Breast epithelium (tissue), 4 donors: ENCODE measurements around the gene SLC25A19. TPM values are rescaled to one million over a fixed set of nuclear protein-coding genes. Genes with fewer than 3 reads are reported as not detected.
A peak's percentile ranks its signal among the peaks of the same experiment; 100 is the strongest.

Experiments used
- DNase-seq, 2 donors: peaks; one replicate each; pipeline ENCODE4 v3.0.0-alpha.2; 2019; ENCODE audit warnings: low spot score in 2 of 2
- H3K27ac ChIP-seq, 2 donors: fragments of 200-600 bp; sonication (generic) in 1 of 2; one replicate each; pipeline ENCODE4 v1.5.1; 2016 to 2019; ENCODE audit warnings: mild to moderate bottlenecking in 1 of 2
- H3K27me3 ChIP-seq, 2 donors: fragments of 200-600 bp; sonication (generic) in 1 of 2; one replicate each; pipeline versions ENCODE4 v1.5.1 to v1.6.0; 2017 to 2019; ENCODE audit warnings: control low read depth in 1 of 2, mild to moderate bottlenecking in 1 of 2
- H3K36me3 ChIP-seq: fragments of 200-600 bp; one replicate; pipeline ENCODE4 v1.5.1; 2019
- H3K4me1 ChIP-seq, 2 donors: fragments of 200-600 bp; sonication (generic); one replicate each; pipeline ENCODE4 v1.5.1; 2016 to 2019; ENCODE audit warnings: control low read depth in 1 of 2
- H3K4me3 ChIP-seq, 3 donors: fragments of 200-600 bp; sonication (generic); 1 replicate in 2 of 3; 2 replicates in 1 of 3; pipeline ENCODE4 v1.5.1; 2016 to 2019; ENCODE audit warnings: mild to moderate bottlenecking in 3 of 3, moderate library complexity in 2 of 3
- H3K9me3 ChIP-seq, 2 donors: fragments of 200-600 bp; sonication (generic) in 1 of 2; one replicate each; pipeline ENCODE4 v1.5.1; 2016 to 2019; ENCODE audit warnings: control low read depth in 1 of 2
- CTCF ChIP-seq, 3 donors: fragments of 450-650 bp; IDR thresholded peaks; one replicate each; pipeline ENCODE4 v1.5.1; 2016 to 2017; ENCODE audit warnings: antibody characterized with exemption in 3 of 3, mild to moderate bottlenecking in 3 of 3, moderate library complexity in 3 of 3
- POLR2A ChIP-seq: fragments of 450-650 bp; IDR thresholded peaks from one replicate; pipeline ENCODE4 v1.6.1; 2016; ENCODE audit warnings: antibody characterized with exemption, mild to moderate bottlenecking, moderate library complexity
- POLR2AphosphoS5 ChIP-seq, 3 donors: sonication (generic); formaldehyde crosslinking; IDR thresholded peaks; one replicate each; pipeline ENCODE4 v1.6.1; 2017; ENCODE audit warnings: antibody characterized with exemption in 3 of 3
- intact Hi-C: fragments of 100-400 bp; cut with DNase I; formaldehyde crosslinking; loops from one replicate; pipeline ENCODE4 v1.15.1; 2023; ENCODE audit warnings: low total_unique reads
- total RNA-seq, 3 donors: library from RNA; depleted of rRNA; stranded (reverse); fragments of >200 nt; gene quantifications; one replicate each; pipeline ENCODE4 v1.1.0, GENCODE V29; 2016

SLC25A19 gene
- total RNA-seq, 3 donors from 2014 or later, result 11.4 to 13.8 (median 12.3) TPM

- peaks cover 5 to 8% of the 10 kb centered on the region in 2 donors for H3K4me1 ChIP-seq
- no peaks in the 10 kb centered on the region for H3K27me3 ChIP-seq
- H3K4me3 ChIP-seq, result no peak overlapping the region
- intact Hi-C loops, result no loop called here
- no peaks in the 10 kb centered on the region for H3K9me3 ChIP-seq
- H3K36me3 ChIP-seq, result no peaks in the 10 kb centered on the region
- no peak overlapping the region for H3K27ac ChIP-seq
- TF ChIP-seq POLR2AphosphoS5 (IDR thresholded peaks at IDR 0.05) (no peak), POLR2A (no peak), CTCF (IDR thresholded peaks at IDR 0.05) (no peak)
- DNase-seq, result no peak
These were observed 16.4 kb downstream of the SLC25A19 start for GRCh38 chr17:75272848-75273184.

- no peak for DNase-seq
- intact Hi-C loops, result no loop called here
- Histone ChIP-seq H3K36me3 (no peaks in the 10 kb centered on the region), H3K9me3 (no peaks in the 10 kb centered on the region), H3K4me1 (peaks cover 5 to 8% of the 10 kb centered on the region in 2 donors), H3K27ac (peak overlapping the region in 1 of 2 donors; percentile 94), H3K27me3 (no peaks in the 10 kb centered on the region), H3K4me3 (peak overlapping the region; percentile 78 to 91 (median 88))
- no peak for TF ChIP-seq POLR2AphosphoS5 (IDR thresholded peaks at IDR 0.05)
- TF ChIP-seq CTCF (IDR thresholded peaks at IDR 0.05), result no peak
- TF ChIP-seq POLR2A, result no peak
These were observed 17.0 kb downstream of the SLC25A19 start for GRCh38 chr17:75271955-75272847.

GRCh38 chr17:75271233-75271954 lies 17.8 kb downstream of the SLC25A19 start:
- H3K27me3 ChIP-seq, result no peaks in the 10 kb centered on the region
- TF ChIP-seq CTCF (IDR thresholded peaks at IDR 0.05) (peak; percentile 20 to 91 (median 28)), POLR2A (no peak), POLR2AphosphoS5 (IDR thresholded peaks at IDR 0.05) (peak in 1 of 3 donors; percentile 48)
- H3K4me3 ChIP-seq, result peak overlapping the region; percentile 78 to 91 (median 88)
- intact Hi-C loops, result no loop called here
- H3K9me3 ChIP-seq, result no peaks in the 10 kb centered on the region
- peak overlapping the region; percentile 94 to 95 for H3K27ac ChIP-seq
- H3K4me1 ChIP-seq, result peaks cover 5 to 8% of the 10 kb centered on the region in 2 donors
- peak; percentile 43 to 67 for DNase-seq
- H3K36me3 ChIP-seq, result no peaks in the 10 kb centered on the region

- intact Hi-C loops, result no loop called here
- Histone ChIP-seq H3K9me3 (no peaks in the 10 kb centered on the region), H3K4me3 (peak within 1 kb of the TSS; percentile 78 to 91 (median 88)), H3K27me3 (no peaks in the 10 kb centered on the region), H3K36me3 (no peaks in the 10 kb centered on the region), H3K27ac (peak within 1 kb of the TSS; percentile 94 to 95), H3K4me1 (peaks cover 5 to 8% of the 10 kb centered on the region in 2 donors)
- DNase-seq, result no peak
- TF ChIP-seq POLR2A (no peak), CTCF (IDR thresholded peaks at IDR 0.05) (no peak), POLR2AphosphoS5 (IDR thresholded peaks at IDR 0.05) (no peak)
These were observed 18.3 kb downstream of the SLC25A19 start, which contains the start of gene MIF4GD for GRCh38 chr17:75270966-75271232. Gene MIF4GD (minus strand): TSS chr17:75271231. CDS start chr17:75270195, 1,036 bp downstream.
